Left ventricle myocardium superior (tissue), 1 donor: ENCODE data around the gene GARIN3. TPM values are rescaled to one million over a fixed set of nuclear protein-coding genes. Genes with fewer than 3 reads are reported as not detected.

ENCODE experiments used
- total RNA-seq: library from RNA; stranded (reverse); fragmentation: NEBNext Ultra II Directional; extraction: Animal tissue kit (Norgen Biotek cat#: 25700); gene quantifications from one replicate; pipeline ENCODE4 v1.2.1, GENCODE V29; 2021
- donor health status: DM: no; HTN: yes; CAD: no; lungs with severe emphysema.

GARIN3 gene
- total RNA-seq, 1 donor from 2014 or later, result not detected

Other genes starting within 250 kb of the GARIN3 start
- gene TIMD4, start 203.0 kb downstream of the GARIN3 start, total RNA-seq, result not detected
- 0.17 TPM for gene HAVCR1, start 107.1 kb downstream of the GARIN3 start, total RNA-seq
- gene HAVCR2, start 57.2 kb downstream of the GARIN3 start, total RNA-seq, result 2.8 TPM
- gene MED7, start 23.4 kb downstream of the GARIN3 start, total RNA-seq, result 10.2 TPM
- 0.99 TPM for gene ITK, start 14.6 kb upstream of the GARIN3 start, total RNA-seq
- gene CYFIP2, start 99.9 kb upstream of the GARIN3 start, total RNA-seq, result 33.3 TPM